Motor neuron (in vitro differentiated cells): ENCODE measurements around the gene GAS6. TPM values are rescaled to one million over a fixed set of nuclear protein-coding genes. Genes with fewer than 3 reads are reported as not detected.
A peak's percentile ranks its signal among the peaks of the same experiment; 100 is the strongest.

Source experiments
- ATAC-seq, 8 experiments: fragments of 200-7000 bp; cut with Tn5 transposase; replicated peaks in 6 of 8; 2 replicates each; pipeline ENCODE4 v1.8.0; 2021; ENCODE audit warnings: mild to moderate bottlenecking in 8 of 8, moderate library complexity in 8 of 8
- H3K27ac ChIP-seq, 2 donors: fragments of 250-450 bp; sonication (Bioruptor Pico); 2 replicates each; pipeline ENCODE4 v1.9.0; 2021; ENCODE audit warnings: antibody characterized with exemption in 2 of 2, mild to moderate bottlenecking in 2 of 2, moderate library complexity in 1 of 2
- H3K4me1 ChIP-seq, 2 donors: fragments of 250-450 bp; sonication (Bioruptor Pico); replicated peaks in 1 of 2; 2 replicates each; pipeline ENCODE4 v1.6.1; 2021; ENCODE audit warnings: antibody characterized with exemption in 2 of 2, mild to moderate bottlenecking in 2 of 2, moderate library complexity in 1 of 2
- H3K4me3 ChIP-seq, 5 donors: fragments of 250-450 bp; sonication (Bioruptor Pico); 2 replicates each; pipeline ENCODE4 v1.9.0; 2021; ENCODE audit warnings: antibody characterized with exemption in 5 of 5, mild to moderate bottlenecking in 5 of 5, moderate library complexity in 4 of 5
- WGBS, 10 experiments: fragments of 450-650 bp; shearing (Covaris generic); methylation state at CpG; one replicate each; pipeline ENCODE4 v1.0.0; 2022; 5-methylcytosine and 5-hydroxymethylcytosine counted together
- in situ Hi-C, 9 experiments: fragments of 400-800 bp; cut with MboI; loops; one replicate each; pipeline ENCODE4 v1.15.0; 2021; ENCODE audit warnings: low sequenced_read_pairs in 9 of 9, low pct_unique_long_range_greater_than_20kb in 2 of 9; ENCODE audit not compliant: unreplicated experiment in 9 of 9
- total RNA-seq, 8 experiments: library from RNA; unstranded; fragments of 300-600 nt; gene quantifications; 2 replicates each; pipeline versions ENCODE4 v1.2.3 to v1.2.4, GENCODE V29; 2022

The GAS6 gene
- total RNA-seq, 8 experiments from 2014 or later = 3.7 to 37.8 (median 6.8) TPM

GRCh38 chr13:113860665-113861432, 3.0 kb downstream of the GAS6 start:
- ATAC-seq = no peak
- in situ Hi-C loops = no loop called here
- WGBS, 10 experiments = 62 to 92% (median 80%) methylated on average over 4 to 7 of the region's 15 CpGs; no CpG with 5 or more reads in 6 of the 10 experiments
- peaks cover 15 to 18% of the 10 kb centered on the region in 2 donors for H3K4me1 ChIP-seq
- H3K27ac ChIP-seq = no peak overlapping the region
- H3K4me3 ChIP-seq = no peak overlapping the region

GRCh38 chr13:113860051-113860664, 3.7 kb downstream of the GAS6 start:
- Histone ChIP-seq H3K4me1 (peaks cover 15 to 18% of the 10 kb centered on the region in 2 donors), H3K27ac (no peak overlapping the region), H3K4me3 (no peak overlapping the region)
- in situ Hi-C loops = no loop called here
- no peak for ATAC-seq
- 0 to 100% (median 67%) methylated on average over 1 to 5 of the region's 12 CpGs; no CpG with 5 or more reads in 3 of the 10 experiments for WGBS, 10 experiments

- 75 to 100% (median 100%) methylated on average over 1 to 2 of the region's 4 CpGs; no CpG with 5 or more reads in 4 of the 10 experiments for WGBS, 10 experiments
- no peak overlapping the region for H3K27ac ChIP-seq
- H3K4me1 ChIP-seq = peaks cover 13 to 19% of the 10 kb centered on the region in 2 donors
- no peak for ATAC-seq
- in situ Hi-C loops = no loop called here
- no peak overlapping the region for H3K4me3 ChIP-seq
Observed at GRCh38 chr13:113859311-113860050, 4.4 kb downstream of the GAS6 start.

- no peak overlapping the region for H3K27ac ChIP-seq
- peaks cover 11 to 22% of the 10 kb centered on the region in 2 donors for H3K4me1 ChIP-seq
Observed at GRCh38 chr13:113857531-113858195, 6.2 kb downstream of the GAS6 start.

GRCh38 chr13:113856716-113857065, 7.2 kb downstream of the GAS6 start:
- ATAC-seq = peak in 3 of 8 experiments; percentile 50 to 75 (median 70)
- Histone ChIP-seq H3K27ac (no peak overlapping the region), H3K4me1 (peaks cover 6 to 12% of the 10 kb centered on the region in 2 donors), H3K4me3 (no peak overlapping the region)
- in situ Hi-C loops = no loop called here
- WGBS, 10 experiments = 18 to 97% (median 79%) methylated on average over 2 to 4 of the region's 9 CpGs; no CpG with 5 or more reads in 4 of the 10 experiments

More at GRCh38 chr13:113857531-113858195, 6.2 kb downstream of the GAS6 start:
- in situ Hi-C loops = no loop called here
- WGBS, 10 experiments = 20 to 97% (median 63%) methylated on average over 1 to 11 of the region's 20 CpGs; no CpG with 5 or more reads in 2 of the 10 experiments
- ATAC-seq = no peak
- H3K4me3 ChIP-seq = no peak overlapping the region

- H3K27ac ChIP-seq = no peak overlapping the region
- ATAC-seq = no peak
- no peak overlapping the region for H3K4me3 ChIP-seq
- H3K4me1 ChIP-seq = peaks cover 6 to 11% of the 10 kb centered on the region in 2 donors
- in situ Hi-C loops = no loop called here
- 50 to 100% (median 93%) methylated on average over 1 to 15 of the region's 25 CpGs; no CpG with 5 or more reads in 2 of the 10 experiments for WGBS, 10 experiments
Observed at GRCh38 chr13:113855931-113856715, 7.8 kb downstream of the GAS6 start.

- ATAC-seq = no peak
Observed at GRCh38 chr13:113855012-113855921, 8.6 kb downstream of the GAS6 start.

GRCh38 chr13:113854238-113855011, 9.5 kb downstream of the GAS6 start:
- no peak overlapping the region for H3K4me3 ChIP-seq
- peak in 7 of 8 experiments; percentile 35 to 70 (median 38) for ATAC-seq
- H3K27ac ChIP-seq = no peak overlapping the region
- WGBS, 10 experiments = 10 to 83% (median 41%) methylated on average over 1 to 13 of the region's 31 CpGs; no CpG with 5 or more reads in 2 of the 10 experiments
- peaks cover 6 to 11% of the 10 kb centered on the region in 2 donors for H3K4me1 ChIP-seq
- in situ Hi-C loops = no loop called here

More at GRCh38 chr13:113855012-113855921, 8.6 kb downstream of the GAS6 start:
- Histone ChIP-seq H3K4me1 (peaks cover 6 to 11% of the 10 kb centered on the region in 2 donors), H3K4me3 (no peak overlapping the region), H3K27ac (no peak overlapping the region)
- WGBS, 10 experiments = 33 to 100% (median 77%) methylated on average over 3 to 12 of the region's 33 CpGs; no CpG with 5 or more reads in 2 of the 10 experiments
- in situ Hi-C loops = no loop called here

- 47 to 100% (median 60%) methylated on average over 2 to 6 of the region's 11 CpGs; no CpG with 5 or more reads in 4 of the 10 experiments for WGBS, 10 experiments
- Histone ChIP-seq H3K4me3 (no peak overlapping the region), H3K4me1 (peaks cover 6 to 11% of the 10 kb centered on the region in 2 donors), H3K27ac (no peak overlapping the region)
- peak in 3 of 8 experiments; percentile 12 to 39 (median 17) for ATAC-seq
- in situ Hi-C loops = no loop called here
Observed at GRCh38 chr13:113853518-113854237, 10.2 kb downstream of the GAS6 start.
